GM19328 (cell line): ENCODE results near the gene JPT2.
"Not testable (repeated sequence)": the region's sequence is repeated elsewhere in the genome, so short reads cannot be mapped to it uniquely, and the experiment has no call there.

ENCODE experiments used
- ATAC-seq: cut with Tn5 transposase; IDR thresholded peaks from one replicate; pipeline ENCODE4 v1.9.1; 2021; ENCODE audit warnings: mild to moderate bottlenecking, moderate library complexity; ENCODE audit not compliant: unreplicated experiment

Gene JPT2

DNA sequence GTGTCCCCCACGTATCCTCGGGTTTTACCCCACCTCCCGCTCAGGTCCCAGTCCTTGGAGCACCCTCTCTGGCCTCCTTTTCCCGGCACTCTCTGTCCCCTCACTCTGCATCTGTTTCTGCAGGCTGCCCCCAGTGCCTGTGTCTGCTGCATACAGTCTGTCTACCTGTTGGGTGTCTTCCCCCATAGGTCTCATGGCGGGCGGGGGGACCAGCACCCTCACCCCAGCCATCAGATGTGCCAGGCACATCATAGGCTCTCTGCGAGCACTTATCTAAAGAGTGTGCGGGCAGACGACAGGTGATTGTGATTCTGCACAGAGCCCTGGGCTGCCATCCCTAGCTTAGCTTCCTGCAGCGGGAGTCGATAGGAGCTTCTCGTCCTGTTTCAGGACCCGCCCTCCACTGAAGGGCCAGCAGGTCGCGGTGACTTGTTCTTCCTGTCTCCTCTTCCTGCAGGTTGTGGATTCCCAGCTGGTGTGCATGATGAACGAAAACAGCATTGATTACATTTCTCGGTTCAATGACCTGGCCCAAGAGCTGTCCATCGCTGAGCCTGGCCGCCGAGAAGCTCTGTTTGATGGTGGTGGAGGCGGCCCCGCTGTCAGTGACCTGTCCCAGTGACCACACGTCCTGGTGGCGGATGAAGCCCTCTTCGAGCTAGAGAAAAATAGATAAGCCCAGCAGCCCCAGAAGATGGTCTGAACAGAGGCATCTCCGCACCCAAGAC, 4.5 kb upstream of the JPT2 start:
- ATAC-seq, result no peak

- ATAC-seq, result no peak
These were observed 3.8 kb upstream of the JPT2 start for GRCh38 chr16:1674306-1674705.

DNA sequence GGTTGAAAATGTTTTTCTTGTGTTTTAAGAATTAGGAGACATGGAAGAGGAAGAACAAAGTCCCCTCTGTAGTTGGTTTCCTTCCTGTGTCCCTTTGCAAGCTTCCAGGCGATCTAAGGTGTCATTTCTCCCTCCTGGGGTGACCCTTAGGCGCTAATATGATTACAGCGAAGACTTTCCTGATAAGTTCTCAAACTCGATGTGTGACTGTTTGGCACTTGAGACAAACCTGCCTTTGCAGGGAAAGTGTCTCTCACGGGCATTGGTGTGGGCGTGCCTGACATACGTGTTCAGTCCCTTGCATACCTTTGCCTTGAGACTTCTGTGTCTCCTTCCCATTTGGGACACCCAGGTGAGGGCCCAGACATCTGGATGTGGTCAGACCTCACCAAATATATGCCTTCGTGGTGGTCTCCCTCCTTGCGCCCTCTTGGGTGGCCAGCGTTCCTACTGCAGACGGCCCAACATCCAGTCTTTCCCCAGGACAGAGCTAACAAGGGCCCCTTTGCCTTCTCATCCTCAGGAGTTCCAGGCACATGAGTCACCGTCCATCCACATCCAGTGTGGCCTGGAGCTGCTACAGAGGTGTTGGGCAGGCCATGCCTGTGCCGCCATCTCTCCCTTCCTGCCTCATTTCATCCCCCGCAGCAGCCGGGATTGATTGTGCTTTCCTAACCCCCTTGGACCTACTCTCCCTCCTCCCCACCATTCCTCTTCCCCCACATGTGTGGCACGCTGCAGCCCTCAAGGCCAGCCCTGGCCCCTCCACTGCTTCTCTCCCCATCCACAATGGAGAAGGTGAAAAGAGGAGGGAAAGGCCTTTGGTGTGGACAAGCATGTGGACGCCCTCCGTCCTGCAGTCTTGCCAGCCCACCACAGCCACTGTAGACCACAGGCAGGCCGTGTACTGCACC, 3.1 kb upstream of the JPT2 start:
- ATAC-seq, result no peak

GRCh38 chr16:1676661-1677060, 1.4 kb upstream of the JPT2 start:
- no peak for ATAC-seq

GRCh38 chr16:1677339-1677738, 740 bp upstream of the JPT2 start:
- no peak for ATAC-seq

DNA sequence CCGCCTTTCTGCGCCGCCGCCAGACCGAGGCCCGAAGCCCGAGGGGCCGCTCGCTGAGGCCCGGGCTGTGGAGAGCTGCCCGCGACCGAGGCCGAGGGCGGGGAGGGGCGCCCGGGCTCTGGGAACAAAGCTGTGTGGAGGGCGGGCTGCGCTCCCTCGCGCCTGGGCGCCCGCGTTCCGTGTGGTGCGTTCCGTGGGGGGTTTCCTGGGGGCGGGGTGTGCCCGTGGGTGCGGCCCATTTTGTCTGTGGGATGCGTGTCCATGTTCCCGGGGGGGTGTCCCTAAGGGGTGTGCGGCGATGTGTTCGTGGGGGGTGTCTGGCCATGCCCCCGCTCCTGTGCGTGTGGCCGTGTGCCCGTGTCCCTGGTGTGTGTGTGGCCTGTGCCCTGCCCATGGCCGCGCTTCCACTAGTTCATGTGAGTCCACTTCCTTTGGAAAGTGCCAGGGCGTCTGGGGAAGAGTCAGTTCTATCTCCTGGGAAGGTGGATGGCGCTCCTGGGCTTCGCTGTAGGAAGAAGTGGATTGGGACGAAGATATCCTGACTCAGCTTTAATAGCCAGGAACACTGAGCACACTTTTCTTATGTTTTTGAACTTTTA, 520 bp downstream of the JPT2 start:
- ATAC-seq, result no peak

DNA sequence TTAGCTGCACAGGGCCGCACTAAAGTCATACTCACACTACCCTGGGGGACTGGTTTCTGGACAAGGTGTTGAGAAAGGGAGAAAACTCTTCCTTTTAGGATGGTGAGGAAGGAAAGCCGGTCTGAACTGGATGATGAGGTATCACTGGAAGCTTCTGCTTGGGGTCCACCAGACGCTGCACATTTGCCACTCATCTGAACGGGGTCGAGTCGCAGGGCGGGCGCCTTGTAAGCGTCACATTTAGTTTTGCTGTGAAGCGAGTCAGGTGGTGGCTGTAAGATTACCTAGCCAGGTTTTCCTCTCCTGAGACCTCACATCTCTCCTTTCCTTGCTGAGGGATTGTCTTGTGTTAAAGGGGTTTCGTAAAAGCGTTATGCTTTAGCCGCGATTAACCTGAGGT, 2.3 kb downstream of the JPT2 start:
- no peak for ATAC-seq

DNA sequence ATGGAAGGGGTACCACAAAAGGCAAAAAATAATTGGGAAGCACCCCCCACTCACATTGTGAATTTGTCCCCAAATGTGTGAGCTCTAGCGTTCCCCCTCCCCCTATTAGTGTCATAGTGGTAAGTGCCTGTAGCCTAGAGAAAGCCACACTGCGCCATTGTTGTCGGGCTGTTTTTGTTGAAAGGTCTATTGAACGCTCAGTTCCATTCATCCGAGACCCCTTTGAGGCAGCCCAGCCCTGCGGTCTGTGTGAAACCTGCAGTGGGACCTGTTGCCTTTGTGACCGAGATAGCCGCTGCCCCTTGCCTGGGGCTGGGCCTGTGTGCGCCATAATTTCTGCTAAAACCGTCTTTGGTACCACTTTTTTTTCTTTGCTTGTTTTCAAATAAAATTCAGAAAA, 3.0 kb downstream of the JPT2 start:
- ATAC-seq, result no peak

DNA sequence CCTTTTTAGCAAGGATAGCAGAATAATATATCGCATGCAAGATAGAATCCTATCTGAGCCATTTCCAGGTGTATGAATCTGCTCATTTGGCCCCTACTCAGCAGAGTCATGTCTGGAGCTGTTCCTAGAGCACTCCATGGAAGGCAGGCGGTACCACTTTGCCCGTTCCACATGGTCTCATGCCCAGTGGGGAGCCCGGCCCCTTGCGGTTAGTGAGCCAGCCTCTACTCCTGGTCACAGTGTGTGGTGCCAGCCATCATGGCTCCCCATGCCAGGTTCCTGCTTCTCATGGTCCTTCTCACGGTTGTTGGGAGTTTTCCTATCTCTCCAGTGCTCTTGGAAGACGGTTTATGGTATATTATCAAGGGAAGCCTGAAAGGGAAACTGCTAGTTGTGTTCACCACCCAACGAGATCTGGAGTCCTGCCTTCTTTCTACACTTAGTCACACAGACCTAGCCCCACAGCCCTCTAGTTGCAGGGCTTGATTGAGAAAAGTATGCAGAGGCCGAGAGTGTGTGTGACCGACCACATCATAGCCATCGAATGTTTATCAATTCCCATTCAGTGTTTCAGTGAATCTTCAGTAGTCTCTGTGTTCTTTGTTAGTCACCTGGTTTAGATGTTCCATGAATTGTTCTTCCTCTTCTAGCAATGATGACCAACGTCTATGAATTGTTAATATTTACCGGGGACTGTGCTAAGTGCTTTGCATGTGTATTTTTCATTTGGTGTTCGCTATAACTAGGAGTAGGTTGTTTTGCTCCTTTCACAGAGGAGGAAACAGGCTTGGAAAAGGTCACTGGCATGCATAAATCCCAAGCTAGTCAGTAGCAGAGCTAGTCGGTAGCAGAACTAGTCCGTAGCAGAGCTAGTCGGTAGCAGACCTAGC, 9.6 kb downstream of the JPT2 start:
- no peak for ATAC-seq

GRCh38 chr16:1688807-1689560, 10.9 kb downstream of the JPT2 start:
- ATAC-seq, result no peak

DNA sequence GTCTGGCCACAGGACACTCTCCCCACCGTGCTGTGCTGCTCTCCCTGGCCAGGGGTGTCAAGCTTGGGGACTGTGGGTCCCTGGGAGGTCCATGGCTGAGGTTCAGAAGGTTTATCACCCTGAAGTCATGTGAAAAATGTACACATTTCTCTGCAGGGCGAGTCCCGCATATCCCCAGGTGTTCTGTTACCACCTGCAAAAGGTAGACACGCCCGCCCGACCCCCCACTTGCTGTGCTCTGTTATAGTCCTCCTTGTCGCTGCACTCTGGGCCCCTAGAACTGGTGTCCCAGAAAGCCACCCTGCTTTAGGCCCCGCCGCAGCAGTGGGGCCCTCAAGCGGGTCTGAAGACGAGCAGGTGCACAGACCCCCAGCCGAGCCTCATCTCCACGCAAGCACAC, 11.8 kb downstream of the JPT2 start:
- ATAC-seq, result no peak

- ATAC-seq, result no peak
These were observed 12.7 kb downstream of the JPT2 start for GRCh38 chr16:1690810-1691209.

DNA sequence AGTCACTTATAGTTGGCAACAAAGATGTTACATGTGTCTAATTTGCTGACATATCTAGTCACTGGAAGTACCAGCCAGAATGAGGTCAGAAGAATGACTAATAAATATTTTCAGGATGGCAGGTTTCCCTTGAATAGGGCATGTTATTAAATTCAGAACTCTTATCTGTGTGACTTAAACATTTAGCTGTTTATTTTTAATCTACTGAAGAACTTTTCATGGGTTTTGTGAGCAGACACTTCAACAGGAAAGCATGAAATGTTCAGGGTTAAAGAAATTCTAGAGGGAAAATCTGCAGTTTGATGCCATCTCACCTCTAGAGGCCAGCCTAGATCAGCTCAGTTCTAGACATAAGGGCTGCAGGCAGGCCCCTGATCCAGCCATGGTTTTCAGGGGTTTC, 13.2 kb downstream of the JPT2 start:
- no peak for ATAC-seq

- ATAC-seq, result no peak
These were observed 13.9 kb downstream of the JPT2 start for GRCh38 chr16:1691956-1692355.

DNA sequence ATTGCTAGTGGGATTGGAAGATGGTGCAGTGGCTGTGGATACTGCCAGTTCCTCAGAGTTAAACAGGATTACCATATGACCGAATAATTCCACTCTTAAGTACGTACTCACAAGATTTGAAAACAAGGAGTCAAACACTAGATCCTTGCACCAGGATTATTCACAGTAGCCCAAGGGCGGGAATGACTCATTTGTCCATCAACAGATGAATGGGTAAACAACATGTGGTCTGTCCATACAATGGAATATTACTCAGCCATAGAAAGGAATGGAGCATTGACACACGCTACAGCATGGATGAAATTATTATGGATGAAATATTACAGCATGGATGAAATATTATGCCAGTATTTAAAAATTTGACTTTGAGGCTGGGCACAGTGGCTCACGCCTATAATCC, 18.8 kb downstream of the JPT2 start:
- no peak for ATAC-seq

- no peak for ATAC-seq
These were observed 20.6 kb downstream of the JPT2 start for GRCh38 chr16:1698680-1699079.

- no peak for ATAC-seq
These were observed 22.2 kb downstream of the JPT2 start for GRCh38 chr16:1700246-1700645.

GRCh38 chr16:1701216-1701878, 23.3 kb downstream of the JPT2 start:
- no peak for ATAC-seq

GRCh38 chr16:1705324-1705687, 27.2 kb downstream of the JPT2 start:
- not testable (repeated sequence) for ATAC-seq
